OCI-LY3 (cell line): ENCODE data around the gene AP4M1.

Experiments used
- H2AFZ ChIP-seq: fragments of 200-600, 300-600 bp; shearing (Covaris generic); 2 replicates; pipeline ENCODE4 v1.6.0; 2014; ENCODE audit warnings: antibody characterized with exemption, low read depth, low read length
- H3K27ac ChIP-seq: fragments of 200-600, 300-600 bp; sonication (generic); 2 replicates; pipeline ENCODE4 v1.5.1; 2014; ENCODE audit warnings: mild to moderate bottlenecking, low read length, moderate library complexity, mixed read lengths
- H3K27me3 ChIP-seq: fragments of 200-600, 300-600 bp; sonication (generic); 2 replicates; pipeline ENCODE4 v1.6.1; 2014; ENCODE audit warnings: low read depth, low read length, mixed read lengths
- H3K36me3 ChIP-seq: fragments of 200-600, 300-600 bp; sonication (generic); replicated peaks from 2 replicates; pipeline ENCODE3; 2014; ENCODE audit warnings: low read depth, low read length, mixed read lengths
- H3K4me1 ChIP-seq: fragments of 300-600, 200-600 bp; sonication (generic); 2 replicates; pipeline ENCODE4 v1.6.1; 2014; ENCODE audit warnings: low read length, mixed read lengths
- H3K4me2 ChIP-seq: fragments of 200-600, 300-600 bp; sonication (generic); 2 replicates; pipeline ENCODE4 v1.6.1; 2014; ENCODE audit warnings: low read length, mixed read lengths
- H3K4me3 ChIP-seq: fragments of 300-600, 200-600 bp; sonication (generic); 2 replicates; pipeline ENCODE4 v1.5.1; 2014; ENCODE audit warnings: antibody characterized with exemption, mild to moderate bottlenecking, low read length, moderate library complexity
- H3K79me2 ChIP-seq: fragments of 300-600, 200-600 bp; shearing (Covaris generic); 2 replicates; pipeline ENCODE4 v1.6.1; 2014; ENCODE audit warnings: mild to moderate bottlenecking, low read length, mixed read lengths
- H3K9ac ChIP-seq: fragments of 300-600, 200-600 bp; shearing (Covaris generic); 2 replicates; pipeline ENCODE4 v1.6.0; 2014; ENCODE audit warnings: mild to moderate bottlenecking, low read length, moderate library complexity
- H3K9me3 ChIP-seq: fragments of 200-600, 300-600 bp; shearing (Covaris generic); 2 replicates; pipeline ENCODE4 v1.6.1; 2014; ENCODE audit warnings: low read length, mixed read lengths; ENCODE audit not compliant: insufficient read depth
- H4K20me1 ChIP-seq: fragments of 200-600, 300-600 bp; sonication (generic); 2 replicates; pipeline ENCODE4 v1.6.1; 2016; ENCODE audit warnings: low read length, mixed read lengths; ENCODE audit not compliant: insufficient read depth
- EZH2phosphoT487 ChIP-seq: fragments of 200-600 bp; shearing (Covaris generic); IDR thresholded peaks from 2 replicates; pipeline ENCODE4 v1.6.1; 2018; ENCODE audit warnings: antibody characterized with exemption, mixed run types, low read depth
- TF ChIP-seq, protein P1 (sequence below): fragments of 200-600, 300-600 bp; sonication (generic); IDR thresholded peaks from 2 replicates; pipeline ENCODE4 v1.5.1; 2014; ENCODE audit warnings: antibody characterized with exemption, low read length, low read depth

Gene AP4M1

DNA sequence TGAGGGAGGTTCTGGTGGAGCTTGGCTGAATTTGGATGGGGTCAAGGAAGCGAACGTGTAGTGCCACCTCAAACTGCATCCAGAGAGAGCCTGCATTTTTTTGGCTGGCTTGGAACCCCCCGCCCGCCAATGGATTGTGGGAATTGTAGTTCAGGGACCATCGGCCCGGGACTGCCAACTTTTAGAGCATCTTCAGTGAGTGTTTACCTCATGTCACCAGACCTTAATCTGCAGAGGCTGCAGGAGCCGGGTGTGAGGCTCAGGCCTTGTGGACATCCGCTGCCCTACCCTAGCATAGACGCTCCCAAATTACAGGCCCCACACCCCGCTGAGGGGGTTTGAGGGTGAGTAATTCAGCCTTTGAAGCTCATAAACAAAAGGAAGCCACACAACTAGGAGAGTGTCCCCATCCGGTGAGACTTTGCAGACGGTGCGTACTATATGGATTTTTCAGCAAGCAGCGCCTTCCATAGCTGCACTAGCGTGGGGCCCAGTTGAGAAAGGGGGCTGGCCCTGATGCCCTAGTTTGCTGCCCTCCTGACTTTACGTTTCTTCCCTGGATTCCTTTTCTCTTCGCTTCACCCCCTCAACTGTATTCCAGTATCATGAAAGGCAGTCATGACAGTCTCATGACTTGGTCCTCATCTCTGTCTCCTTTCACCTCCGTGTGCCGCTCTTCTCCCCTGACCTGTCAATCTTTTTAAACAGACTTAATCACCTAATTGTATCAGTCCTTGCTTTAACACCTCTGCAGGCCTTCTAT is 18.7 kb downstream of the AP4M1 start:
- Histone ChIP-seq H3K4me1 (peaks cover 14% of the 10 kb centered on the region), H3K4me3 (peak overlapping the region; percentile 87), H3K9ac (peak overlapping the region; percentile 69), H3K79me2 (peaks cover 12% of the 10 kb centered on the region), H2AFZ (peak overlapping the region; percentile 80), H3K4me2 (peak overlapping the region; percentile 95), H3K27me3 (no peaks in the 10 kb centered on the region), H3K36me3 (peaks cover 6% of the 10 kb centered on the region), H3K9me3 (no peaks in the 10 kb centered on the region), H3K27ac (peak overlapping the region; percentile 54), H4K20me1 (no peaks in the 10 kb centered on the region)
- no peak for TF ChIP-seq EZH2phosphoT487
- TF ChIP-seq, protein P1, sequence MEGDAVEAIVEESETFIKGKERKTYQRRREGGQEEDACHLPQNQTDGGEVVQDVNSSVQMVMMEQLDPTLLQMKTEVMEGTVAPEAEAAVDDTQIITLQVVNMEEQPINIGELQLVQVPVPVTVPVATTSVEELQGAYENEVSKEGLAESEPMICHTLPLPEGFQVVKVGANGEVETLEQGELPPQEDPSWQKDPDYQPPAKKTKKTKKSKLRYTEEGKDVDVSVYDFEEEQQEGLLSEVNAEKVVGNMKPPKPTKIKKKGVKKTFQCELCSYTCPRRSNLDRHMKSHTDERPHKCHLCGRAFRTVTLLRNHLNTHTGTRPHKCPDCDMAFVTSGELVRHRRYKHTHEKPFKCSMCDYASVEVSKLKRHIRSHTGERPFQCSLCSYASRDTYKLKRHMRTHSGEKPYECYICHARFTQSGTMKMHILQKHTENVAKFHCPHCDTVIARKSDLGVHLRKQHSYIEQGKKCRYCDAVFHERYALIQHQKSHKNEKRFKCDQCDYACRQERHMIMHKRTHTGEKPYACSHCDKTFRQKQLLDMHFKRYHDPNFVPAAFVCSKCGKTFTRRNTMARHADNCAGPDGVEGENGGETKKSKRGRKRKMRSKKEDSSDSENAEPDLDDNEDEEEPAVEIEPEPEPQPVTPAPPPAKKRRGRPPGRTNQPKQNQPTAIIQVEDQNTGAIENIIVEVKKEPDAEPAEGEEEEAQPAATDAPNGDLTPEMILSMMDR = no peak

DNA sequence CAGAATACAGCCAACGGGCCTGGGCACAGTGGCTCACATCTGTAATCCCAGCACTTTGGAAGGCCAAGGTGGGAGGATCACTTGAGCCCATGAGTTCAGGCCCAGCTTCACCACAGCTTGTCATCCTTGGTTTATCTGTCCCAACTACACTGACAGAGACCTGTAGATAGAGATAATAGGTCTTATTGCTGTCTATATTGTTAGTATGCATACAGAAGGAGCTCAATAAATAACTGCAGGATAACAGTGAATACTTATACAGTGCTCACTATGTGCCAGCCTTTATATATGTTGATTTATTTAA is 19.2 kb downstream of the AP4M1 start:
- TF ChIP-seq, protein P1 = no peak
- TF ChIP-seq EZH2phosphoT487 = no peak
- Histone ChIP-seq H3K4me1 (peaks cover 20% of the 10 kb centered on the region), H3K4me3 (peak overlapping the region; percentile 87), H2AFZ (no peak overlapping the region), H3K9ac (peak overlapping the region; percentile 69), H3K9me3 (no peaks in the 10 kb centered on the region), H4K20me1 (no peaks in the 10 kb centered on the region), H3K36me3 (peaks cover 7% of the 10 kb centered on the region), H3K4me2 (peak overlapping the region; percentile 95), H3K27ac (peak overlapping the region; percentile 54; the same call in 1 of the 2 replicates), H3K27me3 (no peaks in the 10 kb centered on the region), H3K79me2 (peaks cover 16% of the 10 kb centered on the region)

- peaks cover 25% of the 10 kb centered on the region for H3K79me2 ChIP-seq
- H2AFZ ChIP-seq = no peak overlapping the region
- H4K20me1 ChIP-seq = no peaks in the 10 kb centered on the region
Measured at GRCh38 chr7:100122067-100122466, 20.6 kb downstream of the AP4M1 start.

DNA sequence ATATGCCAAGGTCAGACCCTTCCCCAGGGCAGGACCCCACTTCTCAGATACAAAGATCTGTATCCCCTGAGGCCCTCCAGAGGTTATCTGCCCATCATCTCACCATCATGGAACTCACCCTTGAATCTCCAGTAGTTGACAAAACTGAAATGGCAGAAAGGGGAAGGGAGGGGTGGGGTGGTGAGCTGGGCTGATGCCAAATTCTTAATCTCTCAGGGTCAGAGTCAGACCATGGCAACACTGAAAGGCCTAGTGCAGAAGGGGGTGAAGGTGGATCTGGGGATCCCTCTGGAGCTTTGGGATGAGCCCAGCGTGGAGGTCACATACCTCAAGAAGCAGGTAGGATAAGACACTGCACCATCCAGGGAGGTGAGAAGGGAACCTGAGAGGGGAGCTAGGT is 21.1 kb downstream of the AP4M1 start:
- no peak overlapping the region for H3K4me3 ChIP-seq
- no peak overlapping the region for H3K27ac ChIP-seq

More at GRCh38 chr7:100122067-100122466, 20.6 kb downstream of the AP4M1 start:
- Histone ChIP-seq H3K4me2 (no peak overlapping the region), H3K9me3 (no peaks in the 10 kb centered on the region), H3K9ac (no peak overlapping the region), H3K4me3 (no peak overlapping the region), H3K27ac (no peak overlapping the region), H3K27me3 (no peaks in the 10 kb centered on the region), H3K4me1 (peaks cover 20% of the 10 kb centered on the region), H3K36me3 (peaks cover 7% of the 10 kb centered on the region)
- TF ChIP-seq, protein P1 = no peak
- TF ChIP-seq EZH2phosphoT487 = no peak

More for the DNA sequence above, 21.1 kb downstream of the AP4M1 start:
- H3K9me3 ChIP-seq = no peaks in the 10 kb centered on the region
- no peak for TF ChIP-seq EZH2phosphoT487
- TF ChIP-seq, protein P1 = no peak
- H3K4me1 ChIP-seq = peaks cover 20% of the 10 kb centered on the region
- peaks cover 7% of the 10 kb centered on the region for H3K36me3 ChIP-seq
- H3K79me2 ChIP-seq = peaks cover 25% of the 10 kb centered on the region
- no peaks in the 10 kb centered on the region for H3K27me3 ChIP-seq
- no peak overlapping the region for H2AFZ ChIP-seq
- no peaks in the 10 kb centered on the region for H4K20me1 ChIP-seq
- no peak overlapping the region for H3K4me2 ChIP-seq
- H3K9ac ChIP-seq = no peak overlapping the region
